ENCODE data around the gene AK1. TPM values are rescaled to one million over a fixed set of nuclear protein-coding genes. Genes with fewer than 3 reads are reported as not detected.

AK1 gene
- total and polyA plus RNA-seq, 2 of the 13 experiments (the other 11 are each of a cell fraction or from before 2014, with no cell fraction given), result 19.1 to 32.8 TPM

DNA sequence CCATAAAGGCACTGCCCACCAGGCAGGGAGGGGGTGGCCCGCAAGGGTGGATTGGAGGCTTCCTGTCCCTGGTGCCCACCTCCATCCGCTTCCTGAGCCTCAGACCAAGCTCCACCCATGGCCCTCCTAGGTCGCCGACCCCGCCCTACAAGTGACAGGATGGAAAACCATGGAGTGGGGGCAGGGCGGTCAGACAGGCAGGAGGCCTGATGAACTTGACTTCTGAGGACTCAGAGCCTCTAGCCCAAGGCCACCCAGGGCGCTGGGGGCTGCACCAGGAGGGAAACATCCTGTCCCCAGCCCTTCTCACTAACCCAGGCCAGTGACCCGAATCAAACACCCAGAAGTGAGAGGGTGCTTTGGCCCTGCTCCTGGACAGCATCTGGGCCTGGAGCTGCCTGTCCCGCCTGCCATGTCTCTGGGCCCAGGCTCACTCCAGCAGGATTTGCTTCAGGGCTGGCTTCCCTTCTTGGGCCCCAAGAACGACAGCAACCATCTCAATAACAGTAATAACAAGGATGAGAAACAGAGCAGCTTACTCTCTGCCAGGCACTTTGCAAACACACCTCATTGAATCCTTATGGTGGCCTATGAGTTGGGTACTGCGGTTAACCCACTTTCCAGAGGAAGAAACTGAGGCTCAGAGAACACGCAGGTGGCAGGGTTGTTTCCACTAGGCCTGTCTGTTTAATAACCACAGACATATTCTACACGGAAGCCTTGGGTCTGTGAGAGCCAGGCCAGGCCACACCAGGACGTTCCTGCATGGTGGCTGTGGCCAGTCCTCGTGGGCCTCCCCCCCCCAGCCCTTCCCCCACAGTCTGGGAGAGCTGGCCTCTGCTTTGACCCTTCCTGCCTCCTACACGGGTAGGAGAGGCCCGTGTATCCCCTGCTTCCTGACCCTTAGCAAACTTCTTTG is 26.3 kb upstream of the AK1 start (continued):
- TF ChIP-seq ZNF350 (CRISPR knock-in tag; IDR thresholded peaks at IDR 0.05; ENCODE audit: borderline replicate concordance, low read depth), result peak; percentile 89
- 0 out of 2 replicates have a peak, but pooled peaks have one; percentile 66 for TF ChIP-seq NCOA5 (CRISPR knock-in tag; IDR thresholded peaks at IDR 0.05)
- TF ChIP-seq BHLHE40 (IDR thresholded peaks at IDR 0.05; ENCODE audit: low read length), result no peak
- TF ChIP-seq EED (CRISPR knock-in tag; IDR thresholded peaks at IDR 0.05), result no peak
- no peak for TF ChIP-seq SRSF4 (IDR thresholded peaks at IDR 0.05; ENCODE audit: low read depth, low read length, poor library complexity, severe bottlenecking)
- TF ChIP-seq KMT2B (CRISPR knock-in tag; IDR thresholded peaks at IDR 0.05), result no peak
- no peak for TF ChIP-seq ZNF3 (CRISPR knock-in tag; IDR thresholded peaks at IDR 0.05)
- 0 out of 2 replicates have a peak, but pooled peaks have one; percentile 40 for TF ChIP-seq NKX3-1 (CRISPR knock-in tag; IDR thresholded peaks at IDR 0.05)
- no peak for TF ChIP-seq ZNF747 (CRISPR knock-in tag; IDR thresholded peaks at IDR 0.05; ENCODE audit: borderline replicate concordance)
- 0 out of 2 replicates have a peak, but pooled peaks have one; percentile 58 for TF ChIP-seq TP53 (CRISPR knock-in tag; conservative IDR thresholded peaks at IDR 0.05)
- TF ChIP-seq ZNF30 (CRISPR knock-in tag; IDR thresholded peaks at IDR 0.05), result no peak
- TF ChIP-seq ZMYM4 (CRISPR knock-in tag; IDR thresholded peaks at IDR 0.05), result no peak
- no peak for TF ChIP-seq STAT5B (CRISPR knock-in tag; IDR thresholded peaks at IDR 0.05)
- peak; percentile 45; the same call in 1 of the 2 replicates for TF ChIP-seq ZNF839 (CRISPR knock-in tag; IDR thresholded peaks at IDR 0.05; ENCODE audit: borderline replicate concordance)
- TF ChIP-seq ZSCAN29 (CRISPR knock-in tag; conservative IDR thresholded peaks at IDR 0.05), result 0 out of 2 replicates have a peak, but pooled peaks have one; percentile 38
- TF ChIP-seq MED8 (CRISPR knock-in tag; IDR thresholded peaks at IDR 0.05; ENCODE audit: insufficient replicate concordance), result peak; percentile 9
- peak; percentile 58; the same call in 1 of the 2 replicates for TF ChIP-seq ZNF232 (CRISPR knock-in tag; IDR thresholded peaks at IDR 0.05; ENCODE audit: borderline replicate concordance)
- TF ChIP-seq, protein P1, sequence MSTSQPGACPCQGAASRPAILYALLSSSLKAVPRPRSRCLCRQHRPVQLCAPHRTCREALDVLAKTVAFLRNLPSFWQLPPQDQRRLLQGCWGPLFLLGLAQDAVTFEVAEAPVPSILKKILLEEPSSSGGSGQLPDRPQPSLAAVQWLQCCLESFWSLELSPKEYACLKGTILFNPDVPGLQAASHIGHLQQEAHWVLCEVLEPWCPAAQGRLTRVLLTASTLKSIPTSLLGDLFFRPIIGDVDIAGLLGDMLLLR (CRISPR knock-in tag; IDR thresholded peaks at IDR 0.05), result 0 out of 2 replicates have a peak, but pooled peaks have one; percentile 25
- TF ChIP-seq, protein P2, sequence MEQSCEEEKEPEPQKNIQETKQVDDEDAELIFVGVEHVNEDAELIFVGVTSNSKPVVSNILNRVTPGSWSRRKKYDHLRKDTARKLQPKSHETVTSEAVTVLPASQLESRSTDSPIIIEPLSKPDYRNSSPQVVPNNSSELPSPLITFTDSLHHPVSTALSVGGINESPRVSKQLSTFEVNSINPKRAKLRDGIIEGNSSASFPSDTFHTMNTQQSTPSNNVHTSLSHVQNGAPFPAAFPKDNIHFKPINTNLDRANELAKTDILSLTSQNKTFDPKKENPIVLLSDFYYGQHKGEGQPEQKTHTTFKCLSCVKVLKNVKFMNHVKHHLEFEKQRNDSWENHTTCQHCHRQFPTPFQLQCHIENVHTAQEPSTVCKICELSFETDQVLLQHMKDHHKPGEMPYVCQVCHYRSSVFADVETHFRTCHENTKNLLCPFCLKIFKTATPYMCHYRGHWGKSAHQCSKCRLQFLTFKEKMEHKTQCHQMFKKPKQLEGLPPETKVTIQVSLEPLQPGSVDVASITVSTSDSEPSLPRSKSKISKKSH (CRISPR knock-in tag; IDR thresholded peaks at IDR 0.05; ENCODE audit: borderline replicate concordance), result no peak; the same call in 1 of the 2 replicates
- TF ChIP-seq NFRKB (IDR thresholded peaks at IDR 0.05), result no peak
- TF ChIP-seq PRMT3 (CRISPR knock-in tag; IDR thresholded peaks at IDR 0.05; ENCODE audit: borderline replicate concordance, low read depth), result peak; percentile 9; the same call in 1 of the 2 replicates
- TF ChIP-seq SMARCE1 (IDR thresholded peaks at IDR 0.05; ENCODE audit: borderline replicate concordance), result no peak
- no peak for TF ChIP-seq TOE1 (CRISPR knock-in tag; IDR thresholded peaks at IDR 0.05)
- 0 out of 2 replicates have a peak, but pooled peaks have one; percentile 31 for TF ChIP-seq BRD4 (CRISPR knock-in tag; IDR thresholded peaks at IDR 0.05)
- peak; percentile 81 for TF ChIP-seq HOXA3 (CRISPR knock-in tag; IDR thresholded peaks at IDR 0.05)
- TF ChIP-seq ZNF235 (CRISPR knock-in tag; IDR thresholded peaks at IDR 0.05; ENCODE audit: borderline replicate concordance), result no peak
- TF ChIP-seq ZFP41 (CRISPR knock-in tag; IDR thresholded peaks at IDR 0.05; ENCODE audit: borderline replicate concordance), result no peak
- TF ChIP-seq YEATS4 (CRISPR knock-in tag; IDR thresholded peaks at IDR 0.05; ENCODE audit: borderline replicate concordance), result no peak; the same call in 1 of the 2 replicates

All from HepG2 (cell line).